Activated gamma-delta T cell (primary cell): ENCODE data around the gene ZNF566.

Experiments
- DNase-seq: peaks from one replicate; lab custom pipeline; 2025; lab: John Stamatoyannopoulos, UW

ZNF566 gene

GRCh38 chr19:36441339-36441738, 48.0 kb downstream of the ZNF566 start:
- no peak for DNase-seq

- no peak for DNase-seq
Measured at GRCh38 chr19:36436531-36436930, 52.8 kb downstream of the ZNF566 start.

- no peak for DNase-seq
Measured at GRCh38 chr19:36423925-36424324, 65.4 kb downstream of the ZNF566 start.

DNA sequence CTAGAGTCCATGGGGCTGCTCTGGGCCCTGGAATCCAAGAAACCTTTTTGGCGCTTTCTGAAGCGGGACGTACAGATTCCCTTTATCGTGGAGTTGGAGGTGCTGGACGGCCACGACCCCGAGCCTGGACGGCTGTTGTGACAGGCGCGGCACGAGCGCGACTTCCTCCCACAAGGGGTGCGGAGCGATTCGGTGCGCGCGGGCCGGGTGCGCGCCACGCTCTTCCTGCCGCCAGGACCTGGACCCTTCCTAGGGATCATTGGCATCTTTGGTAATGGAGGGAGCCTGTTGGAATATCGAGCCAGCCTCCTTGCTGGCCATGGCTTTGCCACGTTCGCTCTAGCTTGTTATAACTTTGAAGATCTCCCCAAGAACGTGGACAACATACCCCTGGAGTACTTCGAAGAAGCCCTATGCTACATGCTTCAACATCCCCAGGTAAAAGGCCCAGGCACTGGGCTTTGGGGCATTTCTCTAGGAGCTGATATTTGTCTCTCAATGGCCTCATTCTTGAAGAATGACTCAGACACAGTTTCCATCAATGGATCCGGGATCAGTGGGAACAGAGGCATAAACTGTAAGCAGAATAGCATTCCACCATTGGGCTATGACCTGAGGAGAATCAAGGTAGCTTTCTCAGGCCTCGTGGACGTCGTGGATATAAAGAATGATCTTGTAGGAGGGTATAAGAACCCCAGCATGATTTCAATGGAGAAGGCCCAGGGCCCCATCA, 67.4 kb downstream of the ZNF566 start:
- DNase-seq, result no peak

DNA sequence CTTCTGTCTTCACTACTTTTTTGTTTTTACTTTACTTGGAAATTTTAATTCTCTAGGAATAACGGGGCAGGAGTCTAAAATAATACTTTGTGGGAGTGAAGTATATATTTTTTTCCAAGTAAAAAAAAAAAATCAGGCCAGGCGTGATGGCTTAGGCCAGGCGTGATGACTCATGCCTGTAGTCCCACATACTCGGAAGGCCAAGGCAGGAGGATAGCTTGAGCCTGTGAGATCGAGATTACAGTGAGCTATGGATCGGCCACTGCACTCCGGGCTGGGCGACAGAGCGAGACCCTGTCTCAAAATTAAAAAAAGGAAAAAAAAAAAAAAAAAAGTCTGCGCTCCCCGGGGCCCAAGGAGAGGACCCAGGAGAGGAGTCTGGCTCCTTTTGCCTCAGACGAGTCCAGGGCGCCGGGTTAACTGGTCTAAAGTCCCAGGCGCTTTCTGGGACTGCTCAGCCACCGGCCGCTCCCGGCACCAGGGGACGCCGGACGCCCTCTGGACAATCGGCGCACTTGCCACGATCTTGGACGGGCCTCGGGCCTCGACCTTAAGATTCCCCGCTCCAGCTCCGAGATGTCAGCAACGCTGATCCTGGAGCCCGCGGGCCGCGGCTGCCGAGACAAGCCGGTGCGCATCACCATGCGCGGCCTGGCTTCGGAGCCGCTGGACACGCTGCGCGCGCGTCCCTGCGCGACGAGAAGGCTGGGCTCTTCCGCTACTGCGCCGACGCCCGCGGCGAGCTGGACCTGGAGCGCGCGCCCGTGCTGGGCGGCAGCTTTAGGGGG, 68.2 kb downstream of the ZNF566 start:
- no peak for DNase-seq

DNA sequence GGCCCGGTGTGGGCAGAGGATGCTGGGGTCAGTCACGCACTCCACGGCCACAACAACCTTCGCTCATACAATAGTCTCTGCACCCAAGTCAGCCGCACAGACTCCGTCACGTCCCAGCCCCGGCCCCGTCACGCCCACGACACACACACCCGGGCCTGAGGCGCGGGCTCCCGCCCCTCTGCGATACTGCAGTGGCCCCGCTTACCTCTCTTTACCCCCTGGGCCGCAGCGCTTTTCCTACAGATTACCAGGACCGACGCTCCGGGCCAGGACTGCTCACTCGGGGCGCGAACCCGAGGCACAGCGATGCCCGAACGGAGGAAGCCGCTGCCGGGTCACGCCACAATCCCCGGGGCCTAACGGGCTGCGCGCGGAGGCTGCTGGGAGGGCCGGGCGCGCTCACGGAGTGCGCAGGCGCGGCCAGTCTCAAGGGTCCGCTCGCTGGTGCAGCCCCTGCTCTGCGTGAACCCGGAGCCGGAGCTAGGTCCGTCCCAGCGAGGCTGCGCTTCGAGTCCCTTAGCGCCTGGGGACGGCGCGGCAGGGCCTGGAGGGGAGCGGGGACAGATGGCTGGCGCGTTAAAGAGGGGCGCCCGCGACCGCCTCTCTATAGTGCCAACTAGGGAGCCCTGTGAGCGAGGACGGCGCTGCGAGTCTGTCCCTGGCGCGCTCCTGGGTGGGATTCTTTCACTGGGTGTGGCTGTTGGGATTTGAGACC, 70.9 kb downstream of the ZNF566 start, which contains the start of gene ZFP82:
Gene ZFP82 (minus strand): TSS at position 358 of the 715 bp plus-strand sequence. CDS start 8,855 bp downstream, outside the sequence.
- peak; percentile 54 for DNase-seq

- no peak for DNase-seq
Measured at GRCh38 chr19:36417752-36418286, 71.5 kb downstream of the ZNF566 start.

GRCh38 chr19:36409841-36410240, 79.5 kb downstream of the ZNF566 start:
- no peak for DNase-seq

- no peak for DNase-seq
Measured at GRCh38 chr19:36408101-36408500, 81.3 kb downstream of the ZNF566 start.

DNA sequence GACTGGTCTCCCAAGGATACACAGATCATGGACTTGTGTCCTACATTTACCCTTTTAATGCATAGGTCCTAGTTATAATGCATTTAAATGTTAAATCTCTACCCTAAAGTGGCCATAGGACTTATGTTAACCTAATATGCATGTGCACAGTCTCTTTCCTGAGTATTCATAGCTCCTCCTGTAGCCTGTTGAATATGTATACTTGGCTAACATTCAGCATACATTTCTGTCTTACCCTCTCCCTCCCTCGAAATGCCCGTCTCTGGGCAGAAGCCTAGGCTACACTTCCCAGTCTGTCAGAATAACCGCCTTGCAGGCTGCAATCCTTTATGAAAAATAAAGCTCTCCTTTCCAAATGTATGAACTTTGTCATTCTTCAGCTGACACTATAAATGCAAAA, 84.9 kb downstream of the ZNF566 start:
- DNase-seq, result no peak

DNA sequence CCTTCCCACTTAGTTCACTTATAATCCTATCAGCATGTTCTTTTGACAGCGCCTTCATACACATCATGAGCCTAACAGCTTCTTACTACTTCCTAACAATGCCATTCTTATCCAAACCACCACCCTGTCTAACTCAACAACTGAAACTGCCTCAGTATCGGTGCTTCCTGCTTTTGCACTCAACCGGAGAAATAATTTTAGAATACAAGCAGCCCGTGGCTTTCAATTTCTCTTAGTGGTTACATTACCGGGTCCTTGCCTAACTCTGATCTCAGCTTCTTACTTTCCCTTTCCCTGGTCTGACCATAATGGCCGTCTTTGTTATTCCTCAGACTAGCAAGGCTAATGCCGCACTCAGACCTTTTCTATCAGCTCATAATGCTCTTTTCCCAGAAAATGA, 87.9 kb downstream of the ZNF566 start:
- no peak for DNase-seq

GRCh38 chr19:36398571-36398970, 90.8 kb downstream of the ZNF566 start:
- no peak for DNase-seq
